Mammary epithelial cell (primary cell): ENCODE measurements around the gene ZNF320.

Experiments
- CTCF ChIP-seq, 2 donors: IDR thresholded peaks in 1 of 2; conservative IDR thresholded peaks in 1 of 2; 2 replicates each; pipeline ENCODE4 v1.5.1; 2011 to 2012; ENCODE audit warnings: inconsistent platforms in 2 of 2, low read length in 2 of 2, mild to moderate bottlenecking in 2 of 2, control low read depth in 1 of 2, low read depth in 1 of 2; ENCODE audit not compliant: insufficient read depth in 1 of 2; ENCODE audit errors: extremely low read depth in 1 of 2
- EZH2 ChIP-seq: IDR thresholded peaks from 2 replicates; pipeline ENCODE4 v1.6.1; 2012; ENCODE audit warnings: low read length, inconsistent platforms, borderline replicate concordance

GRCh38 chr19:52936954-52937325, 39.5 kb upstream of the ZNF320 start:
- TF ChIP-seq CTCF (conservative IDR thresholded peaks at IDR 0.05 in 1 of 2, IDR thresholded peaks at IDR 0.05 in 1 of 2; ENCODE audit: extremely low read depth in 1 of 2, insufficient read depth in 1 of 2, low read depth in 1 of 2, low read length in 2 of 2) (no peak), EZH2 (no peak)
